Spleen (tissue), 7 donors: ENCODE data around the gene SERINC3.

Source experiments
- CTCF ChIP-seq, 11 experiments: fragments of 200-600 bp in 7 of 11; fragments of 450-650 bp in 4 of 11; sonication (generic) in 4 of 11; IDR thresholded peaks in 8 of 11; conservative IDR thresholded peaks in 3 of 11; 1 replicate in 7 of 11; 2 replicates in 4 of 11; pipeline versions ENCODE4 v1.4.0 to v1.8.0; 2016 to 2021; ENCODE audit warnings: antibody characterized with exemption in 11 of 11, inconsistent platforms in 4 of 11, mild to moderate bottlenecking in 1 of 11
- POLR2A ChIP-seq, 3 donors: fragments of 450-650 bp; IDR thresholded peaks; one replicate each; pipeline ENCODE4 v1.5.1; 2017; ENCODE audit warnings: antibody characterized with exemption in 3 of 3, mild to moderate bottlenecking in 1 of 3
- donor health status: DM: no; HTN: no; CAD: no; lungs with moderate emphysema.
- donor health status: DM: no; HTN: no; CAD: no.
- donor health status: DM: no; HTN: no; CAD: no.

- TF ChIP-seq CTCF (IDR thresholded peaks at IDR 0.05 in 8 of 11, conservative IDR thresholded peaks at IDR 0.05 in 3 of 11), result no peak
- no peak for TF ChIP-seq POLR2A (IDR thresholded peaks at IDR 0.05)
Observed at GRCh38 chr20:44543358-44543757, 21.5 kb upstream of the SERINC3 start.
